Vein endothelial cell (primary cell): ENCODE results near the gene C10orf88. TPM values are rescaled to one million over a fixed set of nuclear protein-coding genes. Genes with fewer than 3 reads are reported as not detected.

ENCODE experiments used
- total RNA-seq: library from RNA; depleted of rRNA; stranded (reverse); fragments of >200 nt; gene quantifications from 2 replicates; pipeline ENCODE4 v1.2.3, GENCODE V29; 2012

Gene C10orf88, protein sequence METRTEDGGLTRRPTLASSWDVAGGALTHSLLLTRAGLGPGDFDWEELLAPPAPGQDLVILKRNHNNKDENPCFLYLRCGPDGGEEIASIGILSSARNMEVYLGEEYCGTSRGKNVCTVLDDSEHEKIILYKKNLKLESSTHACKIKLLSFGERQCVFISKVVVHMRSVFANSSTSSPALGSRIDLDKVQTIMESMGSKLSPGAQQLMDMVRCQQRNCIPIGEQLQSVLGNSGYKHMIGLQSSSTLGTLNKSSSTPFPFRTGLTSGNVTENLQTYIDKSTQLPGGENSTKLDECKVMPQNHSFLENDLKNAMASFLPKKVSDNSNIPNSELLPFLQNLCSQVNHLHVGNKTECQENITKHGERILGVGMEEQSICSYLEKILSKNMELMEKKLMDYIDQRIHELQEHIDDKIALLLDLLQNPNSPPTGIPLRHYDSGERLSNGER
- total RNA-seq = 8.2 and 10.5 TPM in 2 replicates

GRCh38 chr10:122953902-122954730 is at the start of gene C10orf88:
Gene C10orf88 (minus strand): TSS chr10:122954227. CDS start chr10:122954178, 49 bp downstream.

DNA sequence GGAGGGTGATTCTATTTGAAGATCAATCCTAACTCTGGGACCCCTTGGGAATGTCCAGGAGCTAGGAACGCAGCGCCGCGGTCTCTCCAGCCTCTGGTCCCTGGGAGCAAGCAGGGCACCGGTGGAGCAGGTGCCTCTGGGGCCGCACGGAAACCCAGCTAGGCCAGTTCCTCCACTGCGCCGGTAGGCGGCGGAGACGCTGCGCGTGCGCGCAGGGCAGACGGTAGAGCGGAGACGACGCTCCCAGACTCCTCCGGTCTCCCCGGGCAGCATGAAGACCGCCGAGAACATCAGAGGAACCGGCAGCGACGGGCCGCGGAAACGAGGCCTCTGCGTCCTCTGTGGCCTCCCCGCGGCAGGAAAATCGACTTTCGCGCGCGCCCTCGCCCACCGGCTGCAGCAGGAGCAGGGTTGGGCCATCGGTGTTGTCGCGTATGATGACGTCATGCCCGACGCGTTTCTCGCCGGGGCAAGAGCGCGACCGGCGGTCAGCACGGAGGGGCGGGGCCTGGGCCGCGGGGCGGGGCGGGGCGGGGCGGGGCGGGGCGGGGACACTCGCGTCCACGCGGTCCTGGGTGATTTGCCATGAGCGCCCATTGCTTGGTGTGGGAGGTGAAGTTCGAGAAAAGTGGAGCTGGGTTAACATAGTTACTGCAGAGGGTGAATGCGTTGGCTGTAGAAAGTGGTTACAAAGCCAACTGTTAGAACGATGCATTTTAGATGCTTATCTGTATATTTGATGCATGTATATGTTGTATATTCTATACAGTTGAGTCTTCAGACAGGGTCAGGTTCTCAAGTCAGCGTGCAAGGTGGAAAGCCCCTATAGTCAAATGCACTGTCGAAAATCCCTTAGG is 26.4 kb upstream of the C10orf88 start, which contains the start of gene PSTK:
Gene PSTK, plus strand, starts transcription at position 193 of the 857 bp plus-strand sequence. Its CDS starts 79 bp downstream, at position 272.

GRCh38 chr10:122910310-122910709 is 43.7 kb downstream of the C10orf88 start, which contains the start of gene FAM24A:
Gene FAM24A (plus strand): TSS chr10:122910610. CDS start chr10:122911635, 1,025 bp downstream.

Other genes with a start within 250 kb of the C10orf88 start
- gene CUZD1, start 108.4 kb downstream of the C10orf88 start, total RNA-seq = 0.65 and 0.86 TPM in 2 replicates
- gene FAM24B, start 74.6 kb downstream of the C10orf88 start, total RNA-seq = 5.4 and 5.6 TPM in 2 replicates
- not detected in 2 replicates for gene FAM24A, start 43.6 kb downstream of the C10orf88 start, total RNA-seq
- gene PSTK, start 26.2 kb upstream of the C10orf88 start, total RNA-seq = 4.6 and 5.2 TPM in 2 replicates
- gene IKZF5, start 54.6 kb upstream of the C10orf88 start, total RNA-seq = 5.7 and 6.9 TPM in 2 replicates
- gene ACADSB, start 54.8 kb upstream of the C10orf88 start, total RNA-seq = 3.3 and 5.3 TPM in 2 replicates
- gene HMX3, start 181.7 kb upstream of the C10orf88 start, total RNA-seq = not detected in 2 replicates
- not detected in 2 replicates for gene HMX2, start 193.9 kb upstream of the C10orf88 start, total RNA-seq
- 146 and 203 TPM in 2 replicates for gene BUB3, start 200.2 kb upstream of the C10orf88 start, total RNA-seq